GM21381 (cell line): ENCODE measurements around the gene ANKS1A.

Experiments used
- ATAC-seq: cut with Tn5 transposase; IDR thresholded peaks from one replicate; pipeline ENCODE4 v1.9.1; 2021; ENCODE audit warnings: mild to moderate bottlenecking, moderate library complexity; ENCODE audit not compliant: unreplicated experiment

ANKS1A gene

GRCh38 chr6:35064290-35064689 is 175.2 kb downstream of the ANKS1A start:
- no peak for ATAC-seq

- ATAC-seq = no peak
Observed at GRCh38 chr6:35064757-35065440, 175.8 kb downstream of the ANKS1A start.

- ATAC-seq = no peak
Observed at GRCh38 chr6:35065441-35065800, 176.4 kb downstream of the ANKS1A start.

- ATAC-seq = no peak
Observed at GRCh38 chr6:35065870-35066269, 176.8 kb downstream of the ANKS1A start.

- no peak for ATAC-seq
Observed at GRCh38 chr6:35067234-35067633, 178.2 kb downstream of the ANKS1A start.

GRCh38 chr6:35068206-35068605 is 179.2 kb downstream of the ANKS1A start:
- no peak for ATAC-seq

- no peak for ATAC-seq
Observed at GRCh38 chr6:35068644-35069043, 179.6 kb downstream of the ANKS1A start.

- ATAC-seq = no peak
Observed at GRCh38 chr6:35069262-35069661, 180.2 kb downstream of the ANKS1A start.

GRCh38 chr6:35070111-35070510 is 181.1 kb downstream of the ANKS1A start:
- no peak for ATAC-seq

- ATAC-seq = no peak
Observed at GRCh38 chr6:35071347-35071994, 182.4 kb downstream of the ANKS1A start.

- ATAC-seq = no peak
Observed at GRCh38 chr6:35072051-35072697, 183.1 kb downstream of the ANKS1A start.

GRCh38 chr6:35072698-35073055 is 183.6 kb downstream of the ANKS1A start:
- ATAC-seq = no peak

- no peak for ATAC-seq
Observed at GRCh38 chr6:35073211-35073610, 184.2 kb downstream of the ANKS1A start.

GRCh38 chr6:35073766-35074471 is 184.9 kb downstream of the ANKS1A start:
- no peak for ATAC-seq

- ATAC-seq = no peak
Observed at GRCh38 chr6:35076997-35077712, 188.1 kb downstream of the ANKS1A start.

GRCh38 chr6:35077713-35078105 is 188.7 kb downstream of the ANKS1A start:
- ATAC-seq = no peak

GRCh38 chr6:35078226-35078850 is 189.3 kb downstream of the ANKS1A start:
- ATAC-seq = no peak

- ATAC-seq = no peak
Observed at GRCh38 chr6:35078896-35079295, 189.8 kb downstream of the ANKS1A start.

- no peak for ATAC-seq
Observed at GRCh38 chr6:35079311-35080000, 190.4 kb downstream of the ANKS1A start.
